GM12865 (cell line): ENCODE data around the gene NR4A3.
A peak's percentile ranks its signal among the peaks of the same experiment; 100 is the strongest.
"Not testable (repeated sequence)": the region's sequence is repeated elsewhere in the genome, so short reads cannot be mapped to it uniquely, and the experiment has no call there.

ENCODE experiments used
- DNase-seq: peaks from one replicate; pipeline ENCODE4 v3.0.0; 2010; ENCODE audit warnings: low read depth
- H3K4me3 ChIP-seq: 2 replicates; pipeline ENCODE4 v1.5.1; 2011; ENCODE audit warnings: mild to moderate bottlenecking, low read depth, low read length, control low read depth
- CTCF ChIP-seq: IDR thresholded peaks from 2 replicates; pipeline ENCODE4 v1.5.1; 2011; ENCODE audit warnings: low read length, control low read depth, low read depth, inconsistent platforms; ENCODE audit not compliant: insufficient read depth; ENCODE audit errors: missing control alignments

NR4A3 gene

GRCh38 chr9:99848447-99848846 is 26.8 kb downstream of the NR4A3 start:
- TF ChIP-seq CTCF, result no peak
- no peak for DNase-seq
- no peak overlapping the region for H3K4me3 ChIP-seq

- DNase-seq, result no peak
- no peak for TF ChIP-seq CTCF
- H3K4me3 ChIP-seq, result no peak overlapping the region
These were observed 29.2 kb downstream of the NR4A3 start for GRCh38 chr9:99850736-99851499.

GRCh38 chr9:99851500-99851822 is 29.8 kb downstream of the NR4A3 start:
- peak; percentile 77 for DNase-seq
- H3K4me3 ChIP-seq, result no peak overlapping the region
- no peak for TF ChIP-seq CTCF

- DNase-seq, result peak; percentile 63
- TF ChIP-seq CTCF, result no peak
- no peak overlapping the region for H3K4me3 ChIP-seq
These were observed 30.9 kb downstream of the NR4A3 start for GRCh38 chr9:99852617-99853016.

GRCh38 chr9:99855467-99856176 is 33.9 kb downstream of the NR4A3 start:
- DNase-seq, result no peak
- H3K4me3 ChIP-seq, result no peak overlapping the region
- TF ChIP-seq CTCF, result no peak

GRCh38 chr9:99857576-99857975 is 35.9 kb downstream of the NR4A3 start:
- not testable (repeated sequence) for H3K4me3 ChIP-seq, DNase-seq

GRCh38 chr9:99858087-99858486 is 36.4 kb downstream of the NR4A3 start:
- DNase-seq, result no peak
- H3K4me3 ChIP-seq, result no peak overlapping the region
- TF ChIP-seq CTCF, result no peak
